MG63 (cell line): Measurements from ENCODE around the gene CHST11. TPM values are rescaled to one million over a fixed set of nuclear protein-coding genes. Genes with fewer than 3 reads are reported as not detected.

ENCODE experiments used
- DNase-seq: peaks from one replicate; pipeline ENCODE4 v3.0.0-alpha.2; 2020
- H3K27me3 ChIP-seq: fragments of 250-450 bp; sonication (Bioruptor Pico); 2 replicates; pipeline ENCODE4 v1.5.1; 2020; ENCODE audit warnings: mild to moderate bottlenecking, moderate library complexity
- H3K36me3 ChIP-seq: fragments of 250-450 bp; sonication (Bioruptor Pico); 2 replicates; pipeline ENCODE4 v1.5.1; 2020; ENCODE audit warnings: mild to moderate bottlenecking, moderate library complexity
- H3K4me3 ChIP-seq: fragments of 250-450 bp; sonication (Bioruptor Pico); 2 replicates; pipeline ENCODE4 v1.5.1; 2020; ENCODE audit warnings: mild to moderate bottlenecking, moderate library complexity
- H3K9me3 ChIP-seq: fragments of 250-450 bp; sonication (Bioruptor Pico); 2 replicates; pipeline ENCODE4 v1.5.1; 2020; ENCODE audit warnings: mild to moderate bottlenecking, moderate library complexity
- total RNA-seq: library from RNA; depleted of rRNA; stranded (reverse); fragments of >200 nt; shearing (Covaris generic); gene quantifications from 2 replicates; pipeline ENCODE4 v1.2.3, GENCODE V29; 2014; ENCODE audit warnings: low replicate concordance

The CHST11 gene
- total RNA-seq, 1 experiment from 2014 or later = 0.13 TPM

DNA sequence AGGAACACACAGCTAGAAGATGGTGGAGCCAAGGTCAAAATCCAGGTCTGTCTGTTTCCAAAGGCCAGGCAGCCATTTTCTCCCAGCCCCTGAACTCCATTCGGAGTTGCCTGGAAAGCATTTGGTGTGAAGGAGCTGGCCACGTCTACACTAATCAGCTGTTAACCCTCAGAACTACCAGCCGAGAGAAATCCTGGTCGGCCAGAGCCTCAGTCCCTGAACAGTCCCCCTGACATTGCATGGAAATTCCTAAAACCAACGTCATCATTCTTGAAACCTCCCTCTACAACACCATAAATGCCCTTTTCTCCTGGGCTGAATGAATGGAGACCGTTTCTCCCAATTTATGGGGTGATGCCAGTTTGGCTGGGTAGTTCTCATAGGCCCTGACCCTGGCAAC is 255.7 kb downstream of the CHST11 start:
- Histone ChIP-seq H3K9me3 (no peaks in the 10 kb centered on the region), H3K27me3 (no peaks in the 10 kb centered on the region), H3K4me3 (no peak overlapping the region), H3K36me3 (no peaks in the 10 kb centered on the region)
- DNase-seq = no peak

DNA sequence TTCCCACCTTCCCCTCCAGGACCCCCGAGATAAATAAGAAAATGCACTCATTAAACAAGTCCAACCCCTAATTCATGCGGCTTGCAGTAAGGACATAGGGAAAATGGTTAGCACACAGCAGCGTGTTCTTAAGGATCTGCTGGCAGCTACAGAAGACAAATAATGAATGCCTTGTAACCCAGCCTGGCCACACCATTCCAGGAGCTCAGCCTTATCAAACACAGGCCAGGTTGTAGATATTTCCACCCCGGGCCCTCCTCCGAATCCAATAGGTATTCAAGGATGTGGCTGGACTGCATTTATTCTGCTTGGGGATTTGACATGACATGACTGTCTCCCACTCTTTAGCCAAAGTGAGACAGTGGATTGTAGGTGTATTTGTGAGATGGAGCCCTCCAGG is 256.2 kb downstream of the CHST11 start:
- DNase-seq = no peak
- Histone ChIP-seq H3K4me3 (no peak overlapping the region), H3K9me3 (no peaks in the 10 kb centered on the region), H3K36me3 (no peaks in the 10 kb centered on the region), H3K27me3 (no peaks in the 10 kb centered on the region)

DNA sequence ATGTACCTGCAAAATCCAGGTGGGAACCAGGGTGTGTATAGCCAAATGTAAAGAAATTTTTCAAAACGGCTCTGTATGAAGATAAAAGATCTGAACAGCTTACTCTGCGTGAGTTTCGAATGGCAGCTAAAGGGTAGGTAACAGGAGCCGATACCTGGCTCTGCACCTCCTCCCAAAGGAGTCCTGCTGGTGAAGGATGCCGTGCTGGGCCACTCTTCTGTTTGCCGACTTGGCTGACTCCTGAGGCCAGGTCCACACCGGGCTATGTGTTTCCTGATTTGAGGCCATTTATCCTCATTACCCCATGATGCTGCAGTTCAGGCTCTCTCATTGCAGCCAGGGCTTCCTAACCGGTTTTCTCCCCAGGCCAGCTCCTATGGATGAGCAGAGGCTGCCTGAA is 256.7 kb downstream of the CHST11 start:
- Histone ChIP-seq H3K27me3 (no peaks in the 10 kb centered on the region), H3K36me3 (no peaks in the 10 kb centered on the region), H3K4me3 (no peak overlapping the region), H3K9me3 (no peaks in the 10 kb centered on the region)
- DNase-seq = no peak

DNA sequence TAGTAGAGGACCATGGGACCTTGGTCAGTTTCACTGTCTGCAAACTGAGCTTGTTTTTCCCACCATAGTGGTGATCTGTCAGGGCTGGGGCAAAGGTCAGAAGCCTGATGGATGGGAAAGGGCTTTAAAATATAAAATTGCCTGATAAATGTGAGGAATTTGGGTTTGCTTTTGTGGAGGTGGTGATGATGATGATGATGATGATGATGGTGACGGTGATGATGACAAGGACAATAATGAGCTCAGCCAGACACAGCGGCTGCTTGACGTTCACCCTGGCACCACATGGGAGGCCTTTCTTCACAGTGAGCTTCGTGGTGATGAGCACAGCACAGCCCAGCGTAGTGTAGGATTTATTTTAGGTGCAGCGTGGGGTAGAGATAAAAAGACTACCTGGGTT is 257.6 kb downstream of the CHST11 start:
- DNase-seq = no peak
- H3K4me3 ChIP-seq = no peak overlapping the region
- no peaks in the 10 kb centered on the region for H3K9me3 ChIP-seq
- no peaks in the 10 kb centered on the region for H3K36me3 ChIP-seq
- no peaks in the 10 kb centered on the region for H3K27me3 ChIP-seq

DNA sequence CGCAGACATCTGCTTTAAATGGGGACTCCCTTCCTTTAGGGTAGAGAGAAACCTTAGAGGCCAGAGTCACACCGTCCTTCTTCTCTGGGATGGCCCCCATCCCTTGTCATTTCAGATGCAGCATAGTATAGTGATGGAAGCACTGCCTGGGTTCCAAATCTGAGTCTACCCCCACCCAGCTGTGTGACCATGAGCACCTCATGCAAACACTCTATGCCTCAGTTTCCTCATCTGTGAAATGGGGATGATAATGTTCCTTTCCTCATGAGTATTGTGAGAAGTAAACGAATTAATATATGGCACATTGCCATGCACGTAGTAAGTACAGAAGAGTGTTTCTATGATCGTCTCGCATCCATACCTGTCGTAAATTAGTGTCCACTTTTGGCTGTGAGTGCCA is 259.4 kb downstream of the CHST11 start:
- no peak for DNase-seq
- no peaks in the 10 kb centered on the region for H3K36me3 ChIP-seq
- H3K4me3 ChIP-seq = no peak overlapping the region
- no peaks in the 10 kb centered on the region for H3K9me3 ChIP-seq
- no peaks in the 10 kb centered on the region for H3K27me3 ChIP-seq

DNA sequence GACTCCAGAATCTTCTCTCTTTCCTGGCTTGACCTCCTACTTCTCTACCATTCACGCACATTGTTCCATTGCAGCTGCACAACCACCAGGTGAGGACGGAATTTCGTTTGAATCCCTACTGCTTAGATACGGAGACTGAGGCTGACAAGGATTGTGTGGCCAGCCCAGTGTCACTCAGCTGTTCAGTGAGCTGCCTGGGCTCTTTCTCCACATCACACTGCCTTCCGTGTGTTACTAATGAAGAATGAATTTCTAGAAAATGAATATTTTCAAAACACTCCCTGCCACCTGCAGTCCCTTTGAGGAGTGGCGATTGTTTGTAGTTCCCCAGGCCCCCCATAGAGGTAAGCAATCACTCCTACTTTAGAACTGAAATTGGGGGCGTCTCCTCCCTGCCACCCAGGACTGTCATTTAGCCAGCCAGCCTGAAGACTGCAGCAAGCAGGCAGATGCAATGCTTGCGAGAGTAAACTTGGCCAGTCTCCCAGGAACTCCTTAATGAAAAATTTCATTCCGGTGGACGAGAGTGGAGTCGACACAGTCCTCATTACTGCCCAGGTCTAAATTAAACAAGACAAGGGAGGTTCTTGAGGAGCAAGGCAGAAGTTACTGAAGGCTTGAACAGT is 261.7 kb downstream of the CHST11 start:
- DNase-seq = no peak
- Histone ChIP-seq H3K4me3 (no peak overlapping the region), H3K27me3 (no peaks in the 10 kb centered on the region), H3K36me3 (no peaks in the 10 kb centered on the region), H3K9me3 (no peaks in the 10 kb centered on the region)

DNA sequence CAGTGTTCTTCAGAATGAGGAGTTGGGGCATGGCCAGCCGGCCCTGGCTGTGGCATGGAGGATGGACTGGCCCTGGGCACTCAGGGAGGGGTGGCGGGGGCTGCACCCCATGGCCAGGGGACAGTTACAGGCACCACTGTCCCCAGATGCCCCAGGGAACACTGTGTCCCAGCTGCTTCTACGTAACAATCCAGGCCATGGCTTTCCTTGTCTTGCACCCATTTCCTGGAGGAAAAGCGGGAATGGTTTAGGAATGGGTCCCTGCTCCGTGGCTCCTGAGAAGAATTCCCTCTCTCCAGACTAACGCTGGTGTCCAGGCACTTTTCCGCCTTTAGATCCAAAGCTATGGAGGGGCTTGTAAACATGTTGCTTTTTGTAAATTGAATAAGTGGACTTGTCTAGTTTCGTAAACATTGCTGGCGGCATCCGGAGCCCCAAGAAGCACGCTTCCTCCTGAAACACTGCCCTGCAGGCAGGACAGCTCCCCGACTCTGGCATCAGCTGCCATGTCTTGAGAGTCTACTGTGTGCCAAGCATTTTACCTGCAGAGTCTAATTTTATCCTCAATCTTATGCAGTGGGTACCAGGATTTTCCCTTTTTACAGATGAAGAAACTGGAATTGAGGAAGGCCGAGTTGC is 263.1 kb downstream of the CHST11 start:
- no peak for DNase-seq
- H3K27me3 ChIP-seq = no peaks in the 10 kb centered on the region

DNA sequence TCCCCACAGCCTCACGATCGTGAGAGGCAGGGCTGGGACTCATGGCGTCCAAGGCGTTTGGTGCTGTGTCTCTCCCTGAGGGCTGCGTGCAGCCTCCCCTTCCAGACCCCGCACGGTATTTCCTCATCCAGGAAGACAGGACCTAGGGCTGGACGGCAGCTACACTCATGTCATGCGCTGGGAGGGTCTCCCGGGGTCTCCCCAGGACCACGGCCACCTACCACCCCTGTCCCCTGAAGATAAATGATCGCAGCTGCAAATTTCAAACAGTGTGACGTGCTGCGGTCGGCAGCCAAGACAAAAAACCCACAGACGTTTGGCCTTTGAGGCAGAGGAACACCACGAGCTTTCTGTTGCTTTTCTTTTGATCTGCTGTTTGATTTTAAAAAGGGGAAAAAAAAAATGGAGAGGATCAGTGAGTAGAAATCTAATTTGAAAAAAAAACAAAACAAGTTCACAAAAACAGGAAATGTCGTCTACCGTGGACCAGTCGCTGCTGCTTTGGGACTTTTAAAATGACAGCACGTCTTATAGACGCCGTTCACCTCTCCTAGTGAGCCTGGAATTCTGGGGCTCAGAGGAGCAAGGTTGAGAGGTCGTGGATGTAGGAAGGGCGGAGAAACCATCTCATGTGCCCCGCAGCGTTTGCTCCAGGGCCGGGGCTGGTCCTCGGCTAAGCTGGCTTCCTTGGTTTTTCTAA is 263.7 kb downstream of the CHST11 start:
- Histone ChIP-seq H3K4me3 (no peak overlapping the region), H3K27me3 (no peaks in the 10 kb centered on the region)
- no peak for DNase-seq

More for the DNA sequence above, 263.1 kb downstream of the CHST11 start:
- Histone ChIP-seq H3K36me3 (no peaks in the 10 kb centered on the region), H3K4me3 (no peak overlapping the region), H3K9me3 (no peaks in the 10 kb centered on the region)

DNA sequence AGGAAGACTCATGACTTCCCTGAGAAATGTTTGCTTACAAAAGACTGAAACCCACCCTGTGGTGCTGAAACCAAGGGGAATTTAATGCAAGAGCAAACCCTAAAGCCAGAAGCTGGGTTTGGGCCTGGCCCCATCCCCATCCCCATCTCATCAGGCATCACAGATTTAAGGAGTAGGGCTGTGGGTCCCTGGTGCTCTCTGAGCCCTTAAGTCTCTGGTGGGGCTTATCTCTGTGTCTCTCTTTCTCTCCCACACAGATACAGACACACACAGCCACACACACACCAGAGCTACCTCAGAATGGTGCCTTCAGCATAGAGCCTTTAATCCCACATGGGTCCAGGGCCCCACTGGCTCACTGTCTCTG is 264.3 kb downstream of the CHST11 start:
- H3K4me3 ChIP-seq = no peak overlapping the region
- H3K36me3 ChIP-seq = no peaks in the 10 kb centered on the region

More for the DNA sequence above, 263.7 kb downstream of the CHST11 start:
- Histone ChIP-seq H3K9me3 (no peaks in the 10 kb centered on the region), H3K36me3 (no peaks in the 10 kb centered on the region)

DNA sequence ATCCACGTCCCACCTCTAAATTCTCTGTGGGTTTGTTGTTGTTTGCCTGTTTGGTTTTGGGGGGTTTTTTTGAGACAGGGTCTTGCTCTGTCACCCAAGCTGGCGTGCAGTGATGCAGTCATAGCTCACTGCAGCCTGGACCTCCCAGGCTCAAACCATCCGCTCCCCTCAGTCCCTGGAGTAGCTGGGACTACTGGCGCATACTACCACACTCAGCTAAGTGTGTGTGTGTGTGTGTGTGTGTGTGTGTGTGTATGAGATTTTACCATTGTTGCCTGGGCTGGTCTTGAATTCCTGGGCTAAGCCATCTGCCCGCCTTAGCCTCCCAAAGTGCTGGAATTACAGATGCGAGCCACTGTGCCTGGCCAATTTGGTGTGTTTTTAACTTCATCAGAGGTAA is 265.2 kb downstream of the CHST11 start:
- no peaks in the 10 kb centered on the region for H3K9me3 ChIP-seq
- no peak for DNase-seq
- no peak overlapping the region for H3K4me3 ChIP-seq
- no peaks in the 10 kb centered on the region for H3K36me3 ChIP-seq
- no peaks in the 10 kb centered on the region for H3K27me3 ChIP-seq

More for the DNA sequence above, 264.3 kb downstream of the CHST11 start:
- H3K27me3 ChIP-seq = no peaks in the 10 kb centered on the region
- no peak for DNase-seq
- H3K9me3 ChIP-seq = no peaks in the 10 kb centered on the region

DNA sequence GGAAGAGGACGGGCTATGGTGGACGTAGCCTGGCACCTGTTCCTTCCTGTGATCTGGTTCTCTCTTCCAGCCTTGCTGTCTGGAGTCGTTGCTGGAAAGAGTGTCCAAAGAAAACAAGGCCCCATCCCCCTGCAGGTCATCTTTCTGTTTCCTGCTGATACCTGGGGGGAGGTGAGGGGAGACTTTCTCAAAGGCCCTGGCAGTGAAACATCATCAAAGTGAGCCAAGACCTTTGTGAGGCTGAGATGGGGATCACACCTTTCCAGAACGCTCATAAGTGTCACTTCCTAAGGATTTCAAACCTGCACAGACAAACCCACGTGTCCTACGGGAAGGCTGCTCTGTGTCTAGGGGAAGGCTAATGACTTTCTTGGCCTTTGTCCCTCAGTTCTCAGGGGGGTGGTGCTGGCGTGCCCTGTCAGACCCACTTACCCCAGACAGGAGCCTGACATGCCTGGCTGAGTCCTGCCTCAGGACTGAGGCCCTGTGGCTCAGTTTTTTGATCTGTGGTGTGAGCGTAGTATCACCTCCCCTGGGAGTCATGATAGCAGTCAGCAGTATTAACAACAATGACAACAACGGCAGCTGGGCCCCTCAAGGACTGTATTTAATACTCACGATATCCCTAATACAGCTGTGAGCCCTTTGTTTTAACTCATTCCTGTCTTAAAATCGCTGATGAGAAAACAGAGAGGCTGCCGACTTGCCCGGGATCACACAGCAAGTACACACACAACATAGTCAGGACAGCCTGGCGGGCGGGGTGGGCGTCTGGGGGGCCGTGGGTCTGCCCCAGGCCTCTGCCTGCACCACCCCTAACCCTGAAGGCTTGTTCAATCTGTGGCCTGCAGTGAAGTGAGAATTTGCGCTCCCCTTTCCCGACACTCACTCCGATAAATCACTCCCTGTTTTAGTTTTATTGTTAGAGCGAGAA is 266.1 kb downstream of the CHST11 start:
- H3K4me3 ChIP-seq = no peak overlapping the region
- no peak for DNase-seq
- no peaks in the 10 kb centered on the region for H3K9me3 ChIP-seq
- no peaks in the 10 kb centered on the region for H3K36me3 ChIP-seq
- no peaks in the 10 kb centered on the region for H3K27me3 ChIP-seq

DNA sequence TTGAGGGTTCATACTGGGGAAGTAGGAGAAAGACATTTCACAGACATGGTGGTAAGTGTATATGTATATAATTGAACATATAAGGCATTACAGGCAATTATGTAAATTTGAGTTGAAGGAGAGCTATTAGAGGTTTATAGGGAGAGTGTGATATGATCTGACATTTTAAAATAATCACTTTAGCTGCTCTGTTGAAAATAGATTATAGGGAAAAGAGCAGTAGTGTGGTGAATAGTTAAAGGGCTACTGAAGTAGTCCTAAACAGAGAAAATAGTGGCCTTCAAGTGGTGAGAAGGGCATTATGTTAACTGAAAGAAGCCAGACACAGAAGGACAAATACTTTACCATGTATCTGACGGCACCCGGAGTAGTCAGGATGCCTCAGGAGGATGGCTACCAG is 267.1 kb downstream of the CHST11 start:
- Histone ChIP-seq H3K9me3 (no peaks in the 10 kb centered on the region), H3K4me3 (no peak overlapping the region), H3K36me3 (no peaks in the 10 kb centered on the region), H3K27me3 (no peaks in the 10 kb centered on the region)
- no peak for DNase-seq

DNA sequence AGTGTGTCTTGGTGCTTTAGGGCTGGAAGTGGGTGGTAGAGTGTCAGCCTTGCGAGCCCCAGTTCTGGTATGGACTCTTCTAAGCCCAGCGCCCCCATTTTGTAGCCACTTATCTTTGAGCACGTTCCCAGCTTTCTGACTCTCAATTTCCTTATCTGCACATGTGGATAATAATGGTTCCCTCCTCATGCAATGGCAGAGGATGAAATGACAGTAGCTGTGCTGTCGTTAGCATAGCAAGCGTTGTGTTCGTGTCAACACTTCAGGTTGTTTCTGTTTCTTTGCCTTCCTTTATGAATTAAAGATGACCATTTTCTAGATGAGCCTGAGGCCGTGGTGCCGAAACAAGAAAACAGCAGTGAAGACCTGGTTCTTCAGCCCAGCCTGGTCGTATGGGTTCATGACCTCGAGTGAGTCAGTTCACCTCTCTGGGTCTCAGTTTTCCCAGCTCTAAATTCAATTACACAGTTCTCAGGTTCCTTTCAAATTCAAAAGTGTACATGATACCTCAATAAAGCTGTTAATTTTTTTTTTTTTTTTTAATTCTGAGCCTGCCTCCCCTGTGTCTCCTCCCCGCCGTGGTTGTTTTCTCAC is 268.3 kb downstream of the CHST11 start:
- DNase-seq = no peak
- Histone ChIP-seq H3K4me3 (no peak overlapping the region), H3K9me3 (no peaks in the 10 kb centered on the region), H3K27me3 (no peaks in the 10 kb centered on the region), H3K36me3 (no peaks in the 10 kb centered on the region)

DNA sequence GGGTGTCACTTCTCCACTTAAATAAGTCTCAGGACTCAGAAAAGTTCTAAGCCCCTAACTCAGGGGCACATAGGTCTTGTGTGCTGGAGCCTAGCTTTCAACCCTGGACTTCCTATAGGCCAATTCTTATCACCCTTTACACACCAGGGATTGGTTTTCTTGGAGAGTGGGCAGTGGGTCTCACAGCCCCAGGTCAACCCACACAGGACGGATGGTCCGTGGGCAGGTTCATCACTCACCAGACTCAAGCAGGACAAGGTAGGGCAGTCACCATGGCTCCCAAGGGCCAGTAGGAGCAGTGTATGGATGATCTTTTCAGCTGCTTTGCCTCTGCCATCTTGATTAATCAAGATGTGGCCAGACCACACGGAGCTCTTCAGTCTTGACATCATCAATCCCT is 268.9 kb downstream of the CHST11 start:
- H3K27me3 ChIP-seq = no peaks in the 10 kb centered on the region
- H3K9me3 ChIP-seq = no peaks in the 10 kb centered on the region
- no peaks in the 10 kb centered on the region for H3K36me3 ChIP-seq
- no peak overlapping the region for H3K4me3 ChIP-seq
- no peak for DNase-seq

DNA sequence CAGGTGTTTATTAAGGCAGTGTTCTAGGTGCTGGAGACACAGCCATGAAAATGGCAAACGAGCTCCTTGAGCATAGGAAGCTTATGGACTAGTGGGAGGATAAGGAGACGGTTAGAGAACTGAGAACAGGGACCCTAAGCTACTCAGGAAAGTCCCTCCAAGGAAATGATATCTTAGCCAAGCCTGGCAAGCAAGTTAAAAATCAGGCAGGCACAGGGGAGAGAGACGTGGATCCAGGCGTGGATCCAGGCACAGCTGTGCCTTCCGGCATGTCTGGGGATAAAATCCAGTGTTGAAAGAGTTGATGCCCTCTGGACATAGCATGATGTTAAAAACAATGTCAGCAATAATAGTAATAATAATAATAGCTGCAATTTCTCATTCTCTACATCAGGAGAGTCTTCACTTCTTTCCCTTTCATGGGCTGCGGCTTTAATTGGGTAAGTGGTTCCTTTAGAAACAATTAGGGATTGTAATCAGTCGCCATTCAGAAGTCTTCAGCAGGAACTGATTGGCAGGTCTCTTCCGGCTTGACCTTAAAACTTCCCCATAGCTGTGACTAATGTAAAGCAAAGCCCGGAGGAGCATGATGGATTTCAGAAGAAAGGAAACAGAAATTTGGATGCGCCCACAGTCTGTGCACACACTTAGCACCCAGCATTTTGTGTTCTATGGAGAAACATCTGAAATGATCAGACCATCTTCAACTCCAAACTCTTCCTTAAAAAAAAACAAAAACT is 271.1 kb downstream of the CHST11 start:
- Histone ChIP-seq H3K9me3 (no peaks in the 10 kb centered on the region), H3K27me3 (no peaks in the 10 kb centered on the region), H3K4me3 (no peak overlapping the region), H3K36me3 (no peaks in the 10 kb centered on the region)
- no peak for DNase-seq

DNA sequence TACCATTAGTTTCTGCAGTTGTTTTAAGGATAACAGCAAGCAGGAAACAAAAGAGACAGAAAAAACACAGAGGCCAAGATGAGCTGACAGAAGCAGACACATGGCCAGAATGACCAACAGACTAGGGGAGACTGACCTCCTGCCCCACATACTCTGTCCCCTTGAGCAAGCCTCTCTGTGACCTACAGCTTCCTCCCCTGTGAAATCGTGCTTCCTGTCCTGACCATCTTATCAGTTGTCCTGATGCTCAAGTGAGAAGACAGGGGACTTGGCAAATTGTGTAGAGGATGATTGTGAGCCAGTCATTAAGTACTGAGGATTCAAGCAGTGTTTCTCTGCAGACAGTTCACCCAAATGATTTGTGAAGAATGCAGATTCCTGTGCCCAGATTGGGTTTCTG is 272.3 kb downstream of the CHST11 start:
- H3K4me3 ChIP-seq = no peak overlapping the region
- DNase-seq = no peak
- H3K27me3 ChIP-seq = no peaks in the 10 kb centered on the region
- no peaks in the 10 kb centered on the region for H3K36me3 ChIP-seq
- H3K9me3 ChIP-seq = no peaks in the 10 kb centered on the region
